HG02852 (cell line): ENCODE measurements around the gene TAF6.

Experiments used
- ATAC-seq: cut with Tn5 transposase; IDR thresholded peaks from one replicate; pipeline ENCODE4 v1.9.1; 2021; ENCODE audit warnings: mild to moderate bottlenecking, moderate library complexity; ENCODE audit not compliant: unreplicated experiment

TAF6 gene

DNA sequence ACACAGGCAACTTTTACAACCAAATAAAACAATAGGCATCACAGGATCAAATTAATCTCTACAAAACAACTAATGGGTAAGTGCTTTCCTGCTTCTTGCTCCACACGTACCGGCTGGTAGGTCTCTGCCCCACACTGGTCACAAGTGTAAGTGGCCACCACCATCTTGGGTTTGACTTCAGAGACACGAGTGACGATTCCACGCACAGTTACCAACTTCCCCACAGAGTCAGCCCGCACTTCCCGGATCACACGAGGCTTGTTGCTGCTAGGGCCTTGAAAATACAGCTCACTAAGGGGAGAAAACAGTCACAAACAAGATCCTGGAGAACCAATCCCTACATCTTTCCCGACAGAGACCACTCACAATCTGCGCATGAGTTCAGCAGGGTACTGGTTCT is 20.2 kb downstream of the TAF6 start:
- no peak for ATAC-seq

DNA sequence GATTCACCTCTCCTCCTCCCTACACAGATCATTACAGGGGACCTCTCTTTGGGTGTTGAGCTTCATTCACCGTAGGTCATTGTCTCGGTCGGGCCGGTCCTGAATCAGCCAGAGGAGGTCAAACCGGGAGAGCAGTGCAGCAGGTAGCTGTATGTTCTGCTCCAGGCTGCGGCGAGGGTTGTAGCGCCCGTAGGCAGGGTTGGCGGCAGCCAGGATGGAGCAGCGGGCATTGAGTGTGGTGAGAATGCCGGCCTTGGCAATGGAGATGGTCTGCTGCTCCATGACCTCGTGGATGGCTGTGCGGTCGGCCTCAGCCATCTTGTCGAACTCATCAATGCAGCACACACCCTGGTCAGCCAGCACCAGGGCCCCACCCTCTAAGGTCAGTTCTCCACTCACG is 23.5 kb downstream of the TAF6 start:
- no peak for ATAC-seq

- no peak for ATAC-seq
These were observed 23.9 kb downstream of the TAF6 start for GRCh38 chr7:100095289-100095688.

DNA sequence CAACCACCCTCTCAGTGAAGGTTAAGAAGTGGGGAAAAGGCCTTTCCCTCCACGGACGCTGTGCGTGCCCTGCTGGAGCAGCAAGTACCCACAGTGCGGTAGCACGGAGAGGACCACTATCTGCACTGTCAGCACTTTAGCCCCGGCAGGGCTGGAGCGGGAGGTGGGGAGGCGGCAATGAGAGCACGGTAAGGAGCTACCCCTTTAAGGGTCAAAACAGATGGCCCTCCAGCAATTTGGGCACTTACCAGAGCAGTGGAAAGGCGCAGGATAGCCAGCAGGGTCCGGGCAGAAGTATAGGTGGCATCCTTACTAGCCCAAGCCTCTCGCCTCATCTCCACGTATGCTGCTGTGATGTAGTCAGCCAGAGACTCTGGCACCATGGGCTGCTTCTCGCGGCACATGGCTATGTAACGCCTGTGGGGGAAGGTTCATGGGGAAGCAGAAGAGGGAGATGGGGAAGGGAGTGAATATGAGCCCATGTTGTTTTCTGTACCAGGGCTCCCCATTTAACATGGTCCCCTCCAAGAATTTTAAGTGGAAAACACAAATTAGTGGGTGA is 25.2 kb downstream of the TAF6 start:
- ATAC-seq: no peak

- ATAC-seq: no peak
These were observed 25.7 kb downstream of the TAF6 start for GRCh38 chr7:100093498-100093897.

DNA sequence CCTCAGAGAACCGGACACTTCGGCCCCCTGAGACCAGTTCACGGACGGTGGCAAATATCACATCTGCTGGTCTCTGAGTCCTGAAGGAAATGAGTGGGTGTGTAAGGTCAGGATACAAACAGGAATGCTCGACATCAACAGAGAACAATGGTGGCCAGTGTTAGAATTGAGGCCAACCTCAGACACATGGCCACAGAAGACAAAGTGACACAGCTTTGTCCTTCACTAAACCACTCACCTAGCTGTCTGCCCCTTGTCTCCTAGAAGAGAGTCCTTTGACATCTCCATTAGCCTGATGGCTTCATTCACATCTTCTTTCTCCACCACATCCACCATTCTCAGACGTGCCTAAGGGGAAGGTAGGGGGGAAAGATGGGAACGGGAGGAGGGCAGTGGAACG is 26.1 kb downstream of the TAF6 start:
- ATAC-seq: no peak

GRCh38 chr7:100091411-100092181 is 27.6 kb downstream of the TAF6 start:
- no peak for ATAC-seq

DNA sequence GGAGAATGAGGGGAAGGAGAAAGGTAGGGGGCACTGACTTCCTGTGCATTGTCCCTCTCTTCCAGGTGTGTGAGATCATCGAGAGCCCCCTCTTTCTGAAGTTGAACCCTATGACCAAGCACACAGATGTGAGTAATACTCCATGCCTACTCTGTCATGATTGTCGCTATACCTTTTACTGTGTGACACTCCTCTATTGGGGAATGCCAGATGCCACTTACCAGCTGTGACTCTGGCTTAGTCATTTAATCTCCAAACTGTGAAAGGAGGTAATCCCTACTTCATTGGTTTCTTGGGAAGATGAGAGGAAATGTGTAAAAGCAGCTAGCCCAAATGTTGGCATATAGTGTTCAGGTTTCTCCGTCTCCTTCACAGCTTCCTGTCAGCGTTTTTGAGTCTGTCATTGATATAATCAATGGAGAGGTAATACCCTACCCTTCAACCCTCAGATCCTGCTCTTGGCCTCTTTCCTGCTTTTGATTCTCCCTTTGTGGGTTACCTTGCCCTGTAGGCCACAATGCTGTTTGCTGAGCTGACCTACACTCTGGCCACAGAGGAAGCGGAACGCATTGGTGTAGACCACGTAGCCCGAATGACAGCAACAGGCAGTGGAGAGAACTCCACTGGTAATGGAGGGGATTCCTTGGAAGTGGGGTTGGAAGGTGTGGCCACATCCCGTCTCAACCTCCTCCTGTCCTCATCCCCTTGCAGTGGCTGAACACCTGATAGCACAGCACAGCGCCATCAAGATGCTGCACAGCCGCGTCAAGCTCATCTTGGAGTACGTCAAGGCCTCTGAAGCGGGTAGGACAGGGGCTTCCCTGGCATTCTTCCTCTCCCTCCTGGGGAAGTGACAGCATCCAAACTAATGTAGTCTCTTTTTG is 28.4 kb downstream of the TAF6 start:
- no peak for ATAC-seq

- ATAC-seq: no peak
These were observed 29.5 kb downstream of the TAF6 start for GRCh38 chr7:100089458-100090196.

DNA sequence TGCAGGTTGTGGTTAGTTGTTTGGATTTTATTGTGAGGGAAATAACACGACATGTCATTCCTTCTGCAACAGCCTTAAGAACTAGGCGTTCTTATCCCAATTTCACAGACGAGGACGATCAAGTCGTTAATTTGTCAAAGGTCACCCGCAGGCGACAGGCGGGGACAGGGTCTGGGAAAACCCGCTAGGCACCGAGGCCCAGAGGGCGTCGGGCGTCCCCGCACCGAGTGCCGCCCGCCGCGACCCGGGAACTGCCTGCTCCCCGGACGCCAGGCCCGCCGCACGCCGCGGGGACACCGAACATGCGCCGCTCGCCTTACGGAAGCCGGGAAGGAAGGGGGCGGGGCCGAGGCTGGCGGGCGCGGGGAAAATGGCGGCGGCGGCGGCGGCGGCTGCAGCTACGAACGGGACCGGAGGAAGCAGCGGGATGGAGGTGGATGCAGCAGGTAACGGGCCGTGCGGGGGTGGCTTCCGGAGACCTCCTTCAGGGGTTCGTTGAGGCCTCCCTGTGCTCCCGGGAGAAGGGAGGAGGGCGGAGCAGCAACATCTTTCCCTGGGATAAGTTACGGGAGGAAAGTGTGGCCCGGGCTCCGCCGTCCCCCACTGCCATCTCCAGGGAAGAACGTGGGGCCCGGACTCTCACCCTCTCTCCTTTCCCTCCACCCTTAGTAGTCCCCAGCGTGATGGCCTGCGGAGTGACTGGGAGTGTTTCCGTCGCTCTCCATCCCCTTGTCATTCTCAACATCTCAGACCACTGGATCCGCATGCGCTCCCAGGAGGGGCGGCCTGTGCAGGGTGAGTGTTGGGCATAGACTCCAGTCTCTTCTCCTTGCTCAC is 30.3 kb downstream of the TAF6 start, which contains the start of gene COPS6:
Gene COPS6, plus strand, starts transcription at position 349 of the 837 bp plus-strand sequence. Its CDS starts 22 bp downstream, at position 371.
- ATAC-seq: peak; percentile 63

GRCh38 chr7:100088095-100088620 is 31.0 kb downstream of the TAF6 start:
- ATAC-seq: peak; percentile 18

DNA sequence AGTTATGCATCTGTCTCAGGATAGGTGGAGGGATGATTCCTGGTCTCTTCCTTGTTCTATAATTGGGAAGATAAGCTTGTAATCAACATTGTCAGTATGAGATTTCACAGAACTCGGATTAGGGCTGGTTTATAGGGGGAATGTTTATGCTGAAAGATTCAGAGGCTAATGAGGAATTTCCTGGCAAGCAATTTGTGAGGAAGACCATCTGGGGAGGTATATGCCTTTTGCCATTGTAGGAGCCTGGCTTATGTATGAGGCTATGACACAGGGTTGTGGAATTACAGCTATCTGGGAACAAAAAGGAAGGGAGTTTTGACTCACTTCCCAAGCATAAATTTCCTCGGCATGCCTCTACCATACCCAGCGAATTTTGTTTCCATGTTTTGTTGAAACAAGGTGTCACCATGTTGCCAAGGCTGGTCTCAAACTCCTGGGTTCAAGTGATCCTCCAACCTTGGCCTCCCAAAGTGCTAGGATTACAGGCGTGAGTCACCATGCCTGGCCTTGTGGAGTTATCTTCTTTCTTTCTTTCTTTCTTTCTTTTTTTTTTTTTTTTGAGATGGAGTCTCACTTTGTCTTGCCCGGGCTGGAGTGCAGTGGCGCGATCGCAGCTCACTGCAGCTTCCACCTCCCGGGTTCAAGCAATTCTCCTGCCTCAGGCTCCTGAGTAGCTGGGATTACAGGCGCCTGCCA is 32.0 kb downstream of the TAF6 start:
- ATAC-seq: no peak

- ATAC-seq: no peak
These were observed 33.6 kb downstream of the TAF6 start for GRCh38 chr7:100085515-100085914.

GRCh38 chr7:100082978-100083377 is 36.2 kb downstream of the TAF6 start:
- ATAC-seq: no peak

DNA sequence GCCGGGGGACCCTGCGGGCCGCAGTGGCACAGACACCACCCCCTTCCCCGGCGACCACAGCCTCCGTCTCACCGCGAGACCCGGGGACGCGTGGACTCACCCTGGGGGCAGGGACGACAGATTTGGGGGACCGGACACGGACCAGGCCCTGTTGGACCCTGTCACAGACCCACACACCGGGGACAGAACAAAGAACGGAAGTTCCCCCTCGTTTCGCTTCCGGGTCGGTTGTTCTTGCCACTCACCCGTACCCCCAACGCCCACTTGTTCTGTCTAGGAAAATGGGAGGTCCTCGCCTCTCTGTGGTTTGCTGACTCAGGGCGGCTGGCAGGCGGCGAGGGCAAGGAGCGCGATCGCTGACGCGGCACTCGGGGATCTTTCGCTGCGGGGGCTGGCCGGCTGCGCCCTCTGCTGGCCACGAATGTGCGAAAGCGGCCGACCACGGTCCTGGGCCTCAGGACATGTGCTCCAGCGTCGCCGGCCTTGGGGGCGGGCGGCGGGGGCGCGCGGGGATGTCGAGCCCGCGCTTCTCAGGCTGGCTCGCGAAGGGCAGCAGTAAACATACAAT is 37.5 kb downstream of the TAF6 start, which contains the start of gene ZNF3:
Gene ZNF3, minus strand, starts transcription at position 189 of the 568 bp plus-strand sequence. CDS start 4,366 bp downstream, outside the sequence.
- peak; percentile 75 for ATAC-seq

DNA sequence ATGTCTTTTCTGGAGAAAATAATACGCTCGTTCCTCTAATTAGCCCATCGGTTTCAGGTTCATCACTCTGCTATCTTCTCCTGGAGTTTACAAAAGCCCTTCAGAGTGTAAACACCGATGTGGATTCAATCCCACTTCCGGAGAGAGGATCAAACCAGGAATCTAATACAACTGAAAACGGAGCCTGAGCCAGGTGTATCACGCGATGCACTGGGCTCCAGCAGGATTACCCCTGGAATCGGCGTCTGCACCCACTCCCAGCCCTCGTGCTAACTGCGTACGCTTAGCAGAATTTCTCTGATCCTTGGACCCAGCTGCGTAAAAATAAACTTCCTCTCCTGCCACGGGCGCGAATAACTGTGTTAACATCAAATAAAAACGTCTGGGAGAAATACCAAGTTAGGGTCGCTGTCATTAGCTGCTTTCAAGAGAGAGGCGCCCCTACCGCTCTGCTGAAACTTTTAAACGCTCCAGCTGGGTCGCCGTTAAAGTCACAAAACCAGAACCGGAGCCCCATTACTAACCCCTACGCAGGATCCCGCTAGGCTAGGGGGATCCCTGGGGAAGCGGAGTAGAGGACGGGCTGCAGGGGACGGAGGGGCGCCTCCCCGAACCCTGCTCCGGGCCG is 38.1 kb downstream of the TAF6 start:
- peak; percentile 19 for ATAC-seq

GRCh38 chr7:100079024-100079560 is 40.1 kb downstream of the TAF6 start:
- no peak for ATAC-seq

DNA sequence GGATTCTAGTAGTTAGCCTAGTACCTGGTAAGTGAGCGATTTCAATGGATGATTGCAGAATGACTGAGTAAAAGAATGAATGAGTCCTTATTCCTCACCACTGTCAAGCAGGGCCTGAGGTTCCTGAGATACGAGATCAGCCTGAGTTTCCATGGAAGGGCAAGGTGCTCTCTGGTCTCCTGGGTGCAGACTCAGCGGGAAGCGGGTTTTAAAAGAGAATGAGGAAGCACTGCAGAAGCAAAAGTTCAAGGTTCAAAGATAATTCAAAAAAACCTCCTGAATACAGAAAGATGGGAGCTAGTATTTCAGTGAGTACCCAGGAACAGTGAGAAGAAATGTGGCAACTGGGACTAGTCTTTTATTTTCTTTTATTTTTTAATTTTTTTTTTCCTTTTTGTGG is 42.0 kb downstream of the TAF6 start:
- ATAC-seq: no peak
